GM12872 (cell line): ENCODE data around the gene CDC23.

ENCODE experiments used
- TF ChIP-seq, protein P1 (sequence below): IDR thresholded peaks from 3 replicates; pipeline ENCODE4 v1.5.1; 2011; ENCODE audit warnings: low read depth, mild to moderate bottlenecking, low read length, moderate library complexity; ENCODE audit not compliant: insufficient read depth

Gene CDC23

DNA sequence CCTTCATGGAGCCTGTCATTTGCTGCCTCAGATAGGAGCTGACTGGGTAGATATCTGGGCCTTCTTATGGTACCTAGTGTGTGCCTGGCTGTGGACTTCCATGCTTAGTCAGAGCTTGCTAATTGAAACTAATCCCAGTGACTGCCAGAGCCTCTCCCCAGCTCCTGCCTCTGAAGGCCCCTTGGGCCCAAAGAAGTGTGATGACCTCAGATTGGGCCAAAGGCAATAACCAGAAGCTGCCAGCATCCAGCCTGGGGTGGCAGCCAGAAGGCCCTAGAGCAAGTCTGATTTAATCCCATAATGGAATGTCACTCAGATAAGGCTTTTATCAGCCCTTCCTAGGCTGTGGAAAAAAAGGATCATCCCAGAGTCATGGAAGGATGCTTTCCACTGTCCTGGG lies 17.1 kb upstream of the CDC23 start:
- TF ChIP-seq, protein P1, sequence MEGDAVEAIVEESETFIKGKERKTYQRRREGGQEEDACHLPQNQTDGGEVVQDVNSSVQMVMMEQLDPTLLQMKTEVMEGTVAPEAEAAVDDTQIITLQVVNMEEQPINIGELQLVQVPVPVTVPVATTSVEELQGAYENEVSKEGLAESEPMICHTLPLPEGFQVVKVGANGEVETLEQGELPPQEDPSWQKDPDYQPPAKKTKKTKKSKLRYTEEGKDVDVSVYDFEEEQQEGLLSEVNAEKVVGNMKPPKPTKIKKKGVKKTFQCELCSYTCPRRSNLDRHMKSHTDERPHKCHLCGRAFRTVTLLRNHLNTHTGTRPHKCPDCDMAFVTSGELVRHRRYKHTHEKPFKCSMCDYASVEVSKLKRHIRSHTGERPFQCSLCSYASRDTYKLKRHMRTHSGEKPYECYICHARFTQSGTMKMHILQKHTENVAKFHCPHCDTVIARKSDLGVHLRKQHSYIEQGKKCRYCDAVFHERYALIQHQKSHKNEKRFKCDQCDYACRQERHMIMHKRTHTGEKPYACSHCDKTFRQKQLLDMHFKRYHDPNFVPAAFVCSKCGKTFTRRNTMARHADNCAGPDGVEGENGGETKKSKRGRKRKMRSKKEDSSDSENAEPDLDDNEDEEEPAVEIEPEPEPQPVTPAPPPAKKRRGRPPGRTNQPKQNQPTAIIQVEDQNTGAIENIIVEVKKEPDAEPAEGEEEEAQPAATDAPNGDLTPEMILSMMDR, result no peak

DNA sequence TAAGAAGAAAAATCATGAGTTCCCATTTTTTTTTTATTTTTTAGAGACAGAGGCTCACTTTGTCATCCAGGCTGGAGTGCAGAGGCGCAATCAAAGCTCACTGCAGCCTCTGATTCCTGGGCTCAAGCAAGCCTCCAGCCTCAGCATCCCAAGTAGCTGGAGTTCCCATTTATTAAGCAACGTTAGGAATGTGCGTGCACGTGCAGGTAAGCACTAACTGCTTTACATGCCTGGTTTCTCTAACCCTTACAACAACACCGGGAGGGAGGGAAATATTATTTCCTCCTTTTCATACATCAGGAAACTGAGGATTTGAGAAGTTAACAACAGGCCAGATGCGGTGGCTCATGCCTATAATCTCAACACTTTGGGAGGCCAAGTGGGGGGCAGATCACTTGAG lies 16.3 kb upstream of the CDC23 start:
- TF ChIP-seq, protein P1, result no peak

DNA sequence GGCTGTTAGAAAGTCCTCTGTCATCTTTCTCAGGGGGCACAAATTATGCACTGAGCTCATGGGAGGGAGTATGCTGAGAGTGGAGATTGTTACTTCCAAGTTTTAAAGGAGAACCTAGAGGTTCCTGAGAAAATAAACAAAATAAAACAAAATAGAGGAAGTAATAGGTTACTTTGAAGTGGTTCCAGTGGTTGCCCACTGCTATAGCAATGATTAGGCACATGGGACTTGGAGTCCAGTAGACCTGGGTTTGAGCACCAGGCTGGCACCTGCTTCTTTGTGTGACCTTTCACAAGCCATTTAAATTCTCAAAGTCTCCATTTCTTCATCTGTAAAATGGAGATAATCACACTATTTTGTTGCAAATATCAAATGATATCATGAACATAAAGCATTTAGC lies 13.8 kb upstream of the CDC23 start:
- TF ChIP-seq, protein P1, result no peak

DNA sequence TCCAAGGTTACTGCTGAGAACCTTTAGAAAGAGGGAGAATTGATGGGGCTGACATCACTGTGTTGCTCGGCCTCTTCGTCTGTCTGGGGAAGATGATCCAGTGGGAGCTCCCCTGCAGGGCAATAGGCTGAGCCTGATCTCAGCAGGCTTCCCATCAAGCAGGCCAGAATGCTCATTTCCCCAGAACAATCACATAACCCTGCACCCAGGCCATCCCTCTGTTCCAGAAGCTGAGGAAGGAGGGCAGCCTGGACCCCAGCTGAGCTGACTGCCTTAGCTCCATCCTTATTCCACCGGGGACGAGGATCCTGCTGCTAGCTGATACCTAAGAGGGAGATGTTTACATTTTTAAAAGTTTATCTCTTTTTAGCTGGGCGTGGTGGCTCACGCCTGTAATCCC lies 11.6 kb upstream of the CDC23 start:
- TF ChIP-seq, protein P1, result no peak

DNA sequence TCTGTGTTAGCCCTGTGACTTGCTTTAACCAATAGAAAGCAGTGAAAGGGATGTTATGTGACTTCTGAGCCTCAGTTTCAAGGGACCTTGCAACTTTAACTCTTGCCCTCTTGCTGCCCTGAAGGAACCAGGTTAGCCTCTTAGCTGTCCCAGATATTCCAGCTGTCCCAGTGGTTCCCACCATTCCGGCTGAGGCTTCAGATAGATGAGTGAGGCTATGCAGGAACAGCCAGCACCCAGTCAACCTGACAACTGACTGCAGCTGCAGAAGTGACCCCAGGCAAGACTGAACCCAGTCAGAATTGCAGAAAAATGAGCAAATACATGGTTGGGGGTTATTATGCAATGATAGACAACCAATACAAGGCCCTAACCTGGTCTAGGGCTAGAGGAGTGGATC lies 10.4 kb upstream of the CDC23 start:
- TF ChIP-seq, protein P1, result no peak

DNA sequence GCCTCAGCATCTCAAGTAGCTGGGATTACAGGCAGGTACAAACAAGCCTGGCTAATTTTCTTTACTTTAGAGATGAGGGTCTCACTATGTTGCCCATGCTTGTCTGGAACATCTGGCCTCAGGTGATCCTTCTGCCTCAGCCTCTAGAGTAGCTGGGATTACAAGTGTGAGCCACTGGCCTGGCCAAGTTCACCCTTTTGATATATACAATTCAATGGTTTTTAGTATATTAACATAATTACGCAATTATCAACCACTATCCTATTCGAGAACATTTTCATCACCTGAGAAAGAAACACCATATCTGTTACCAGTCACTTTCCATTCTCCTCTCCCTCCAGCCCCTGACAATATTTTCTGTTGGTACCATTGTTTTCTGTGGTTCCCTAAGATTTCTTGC lies 3.7 kb upstream of the CDC23 start:
- TF ChIP-seq, protein P1, result no peak

DNA sequence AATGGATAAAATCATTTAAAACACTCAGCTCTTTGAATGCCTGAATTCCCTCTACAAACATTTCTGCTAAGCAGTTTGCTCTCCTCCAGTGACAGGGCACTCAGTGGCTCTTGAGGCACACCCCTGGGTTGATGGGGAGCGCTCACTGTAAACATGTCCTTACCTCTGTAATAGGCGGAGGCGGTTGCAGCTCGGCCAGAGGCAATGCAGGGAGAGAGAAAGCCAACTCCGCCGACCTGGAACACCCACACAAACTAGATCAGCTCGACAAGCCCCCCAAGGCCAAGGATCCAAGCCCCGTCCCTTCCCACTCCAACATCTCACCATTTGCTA lies 329 bp downstream of the CDC23 start:
- TF ChIP-seq, protein P1, result no peak

DNA sequence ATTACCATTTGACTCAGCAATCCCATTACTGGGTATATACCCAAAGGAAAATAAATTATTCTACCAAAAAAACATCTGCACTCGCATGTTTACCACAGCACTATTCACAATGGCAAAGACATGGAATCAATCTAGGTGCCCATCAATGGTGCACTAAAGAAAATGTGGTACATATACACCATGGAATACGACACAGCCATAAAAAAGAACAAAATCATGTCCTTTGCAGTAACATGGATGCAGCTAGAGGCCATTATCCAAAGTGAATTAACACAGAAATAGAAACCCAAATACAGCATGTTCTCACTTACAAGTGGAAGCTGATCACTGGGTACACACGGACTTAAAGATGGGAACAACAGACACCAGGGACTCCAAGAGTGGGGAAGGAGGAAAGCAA lies 2.1 kb downstream of the CDC23 start:
- TF ChIP-seq, protein P1, result no peak
